Prostate gland (tissue), 2 donors: ENCODE results near the gene RFWD3.

Source experiments
- CTCF ChIP-seq, 4 experiments: fragments of 200-600 bp in 2 of 4; fragments of 450-650 bp in 2 of 4; sonication (generic) in 2 of 4; IDR thresholded peaks; 1 replicate in 3 of 4; 2 replicates in 1 of 4; pipeline ENCODE4 v1.5.1; 2016 to 2019; ENCODE audit warnings: antibody characterized with exemption in 4 of 4, mild to moderate bottlenecking in 2 of 4, moderate library complexity in 2 of 4
- POLR2A ChIP-seq: fragments of 450-650 bp; IDR thresholded peaks from one replicate; pipeline ENCODE4 v1.6.1; 2016; ENCODE audit warnings: antibody characterized with exemption, mild to moderate bottlenecking
- POLR2AphosphoS5 ChIP-seq: sonication (generic); formaldehyde crosslinking; IDR thresholded peaks from one replicate; pipeline ENCODE4 v1.6.1; 2017; ENCODE audit warnings: antibody characterized with exemption

GRCh38 chr16:74682556-74682955, 15.9 kb upstream of the RFWD3 start:
- TF ChIP-seq CTCF (IDR thresholded peaks at IDR 0.05) (no peak), POLR2AphosphoS5 (no peak), POLR2A (no peak)
